NCI-H446 (cell line): ENCODE data around the gene APOBEC3H.
"Not testable (repeated sequence)": the region's sequence is repeated elsewhere in the genome, so short reads cannot be mapped to it uniquely, and the experiment has no call there.

ENCODE experiments used
- DNase-seq, 2 experiments: peaks; one replicate each; lab custom pipeline; 2025; lab: John Stamatoyannopoulos, UW

APOBEC3H gene

GRCh38 chr22:39097098-39098020 lies at the start of gene APOBEC3H:
Gene APOBEC3H (plus strand): TSS chr22:39097244. CDS start chr22:39100279, 3,035 bp downstream.
- no peak for DNase-seq

GRCh38 chr22:39049486-39049885 lies 47.6 kb upstream of the APOBEC3H start:
- DNase-seq = not testable (repeated sequence)

GRCh38 chr22:39051844-39052495 lies 45.1 kb upstream of the APOBEC3H start:
- not testable (repeated sequence) for DNase-seq

GRCh38 chr22:39055658-39056057 lies 41.4 kb upstream of the APOBEC3H start:
- no peak for DNase-seq

- not testable (repeated sequence) for DNase-seq
These were observed 35.8 kb upstream of the APOBEC3H start for GRCh38 chr22:39061290-39061689.

GRCh38 chr22:39061951-39062350 lies 35.1 kb upstream of the APOBEC3H start:
- DNase-seq = not testable (repeated sequence)

GRCh38 chr22:39063904-39064303 lies 33.1 kb upstream of the APOBEC3H start:
- DNase-seq = not testable (repeated sequence)

- DNase-seq = not testable (repeated sequence)
These were observed 30.4 kb upstream of the APOBEC3H start for GRCh38 chr22:39066442-39067276.

- DNase-seq = no peak
These were observed 28.8 kb upstream of the APOBEC3H start for GRCh38 chr22:39068033-39068785.

- no peak for DNase-seq
These were observed 26.9 kb upstream of the APOBEC3H start for GRCh38 chr22:39070186-39070585.

- DNase-seq = not testable (repeated sequence)
These were observed 24.5 kb upstream of the APOBEC3H start for GRCh38 chr22:39072581-39072981.

- DNase-seq = no peak
These were observed 23.1 kb upstream of the APOBEC3H start for GRCh38 chr22:39073981-39074380.

- DNase-seq = not testable (repeated sequence)
These were observed 20.7 kb upstream of the APOBEC3H start for GRCh38 chr22:39076155-39077025.

- DNase-seq = not testable (repeated sequence)
These were observed 19.8 kb upstream of the APOBEC3H start, which contains the start of gene APOBEC3G for GRCh38 chr22:39077026-39077840. Gene APOBEC3G (plus strand): TSS chr22:39077275. CDS start chr22:39077362, 87 bp downstream.

GRCh38 chr22:39077912-39078311 lies 19.1 kb upstream of the APOBEC3H start:
- not testable (repeated sequence) for DNase-seq

- DNase-seq = no peak
These were observed 18.7 kb upstream of the APOBEC3H start for GRCh38 chr22:39078329-39078728.

- DNase-seq = not testable (repeated sequence)
These were observed 17.9 kb upstream of the APOBEC3H start for GRCh38 chr22:39079054-39079637.

- no peak for DNase-seq
These were observed 16.8 kb upstream of the APOBEC3H start for GRCh38 chr22:39080052-39080762.
